ENCODE measurements around the gene LNX1. TPM values are rescaled to one million over a fixed set of nuclear protein-coding genes. Genes with fewer than 3 reads are reported as not detected.

The LNX1 gene
- polyA plus RNA-seq, 1 donor (not counting 4 experiments of a cell fraction or from before 2014, with no cell fraction given): 0.22 TPM

DNA sequence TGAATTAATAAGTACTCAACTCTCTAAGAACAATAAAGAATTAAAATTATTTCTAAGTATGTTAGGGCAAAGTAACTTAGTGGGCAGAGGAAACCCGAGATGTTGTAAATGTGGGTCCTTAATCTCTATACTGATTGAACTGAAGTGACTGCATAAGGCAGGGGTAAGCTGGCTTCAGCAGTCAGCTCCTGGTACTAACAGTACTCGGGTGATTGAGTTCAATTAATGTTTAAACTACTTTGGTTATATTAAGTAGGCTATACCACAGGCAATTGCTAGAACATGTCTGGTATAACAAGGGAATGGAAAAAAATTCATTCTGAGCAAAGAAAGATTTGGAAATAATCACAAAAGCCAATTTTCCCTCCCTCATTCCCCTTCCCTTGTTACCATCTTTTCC, 90.7 kb downstream of the LNX1 start:
- Histone ChIP-seq H3K4me2 (ENCODE audit: control insufficient read depth, extremely low read depth, insufficient read depth, low read depth, low read length) (no peak overlapping the region), H3K9me3 (ENCODE audit: control insufficient read depth, low read depth, low read length) (no peaks in the 10 kb centered on the region), H3K4me1 (ENCODE audit: control insufficient read depth, extremely low read depth, insufficient read depth, low read length) (no peaks in the 10 kb centered on the region), H3K27me3 (ENCODE audit: control insufficient read depth, extremely low read depth, insufficient read depth, low read length) (no peaks in the 10 kb centered on the region), H4K20me1 (ENCODE audit: control insufficient read depth, extremely low read depth, insufficient read depth, low read length) (no peaks in the 10 kb centered on the region), H3K9ac (ENCODE audit: control insufficient read depth, extremely low read depth, insufficient read depth, low read length) (no peak overlapping the region), H3K27ac (ENCODE audit: control insufficient read depth, insufficient read depth, low read length) (no peak overlapping the region), H3K4me3 (ENCODE audit: control insufficient read depth in 2 of 3, extremely low read depth in 1 of 3, insufficient read depth in 2 of 3, low read depth in 1 of 3, low read length in 3 of 3) (no peak overlapping the region), H3K36me3 (ENCODE audit: control insufficient read depth in 2 of 2, extremely low read depth in 1 of 2, insufficient read depth in 2 of 2, low read length in 2 of 2) (no peaks in the 10 kb centered on the region), H3K79me2 (ENCODE audit: control insufficient read depth, insufficient read depth, low read length) (no peaks in the 10 kb centered on the region), H2AFZ (ENCODE audit: control insufficient read depth, low read length) (no peak overlapping the region), H3K9me1 (ENCODE audit: control insufficient read depth, extremely low read depth, insufficient read depth, low read length) (no peaks in the 10 kb centered on the region)
- TF ChIP-seq, protein P1, sequence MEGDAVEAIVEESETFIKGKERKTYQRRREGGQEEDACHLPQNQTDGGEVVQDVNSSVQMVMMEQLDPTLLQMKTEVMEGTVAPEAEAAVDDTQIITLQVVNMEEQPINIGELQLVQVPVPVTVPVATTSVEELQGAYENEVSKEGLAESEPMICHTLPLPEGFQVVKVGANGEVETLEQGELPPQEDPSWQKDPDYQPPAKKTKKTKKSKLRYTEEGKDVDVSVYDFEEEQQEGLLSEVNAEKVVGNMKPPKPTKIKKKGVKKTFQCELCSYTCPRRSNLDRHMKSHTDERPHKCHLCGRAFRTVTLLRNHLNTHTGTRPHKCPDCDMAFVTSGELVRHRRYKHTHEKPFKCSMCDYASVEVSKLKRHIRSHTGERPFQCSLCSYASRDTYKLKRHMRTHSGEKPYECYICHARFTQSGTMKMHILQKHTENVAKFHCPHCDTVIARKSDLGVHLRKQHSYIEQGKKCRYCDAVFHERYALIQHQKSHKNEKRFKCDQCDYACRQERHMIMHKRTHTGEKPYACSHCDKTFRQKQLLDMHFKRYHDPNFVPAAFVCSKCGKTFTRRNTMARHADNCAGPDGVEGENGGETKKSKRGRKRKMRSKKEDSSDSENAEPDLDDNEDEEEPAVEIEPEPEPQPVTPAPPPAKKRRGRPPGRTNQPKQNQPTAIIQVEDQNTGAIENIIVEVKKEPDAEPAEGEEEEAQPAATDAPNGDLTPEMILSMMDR (optimal IDR thresholded peaks at IDR 0.05 in 1 of 3, IDR thresholded peaks at IDR 0.05 in 1 of 3, conservative IDR thresholded peaks at IDR 0.05 in 1 of 3; ENCODE audit: extremely low read depth in 1 of 3, insufficient read depth in 2 of 3, low read length in 3 of 3): no peak
- TF ChIP-seq EZH2 (IDR thresholded peaks at IDR 0.05; ENCODE audit: low read length): no peak
- DNase-seq (ENCODE audit: low read depth, low spot score): no peak
- dilution Hi-C loops (cut with MboI; ENCODE audit: extremely low pct_ligation_motif_present, low sequenced_read_pairs): no loop called here
- no peak for FAIRE-seq

DNA sequence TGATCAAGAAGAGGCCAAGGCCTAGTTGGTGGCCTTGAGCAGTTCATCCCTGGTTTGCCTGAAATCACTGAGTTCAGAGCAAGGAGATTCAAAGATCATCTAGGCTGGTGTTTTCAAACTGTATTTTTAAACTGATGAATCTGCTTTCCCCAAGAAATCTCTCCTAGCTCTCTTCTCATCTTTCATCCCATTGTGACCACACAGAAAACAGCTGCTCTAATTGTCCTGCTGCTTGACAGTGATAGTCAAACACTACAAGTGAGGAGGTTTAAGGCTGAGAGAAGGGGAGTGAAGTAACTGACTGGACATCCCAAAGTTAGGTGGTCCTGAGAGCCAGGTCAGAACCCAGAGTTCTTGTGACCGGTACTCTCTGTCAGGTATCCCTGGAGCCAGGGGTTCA, 91.5 kb downstream of the LNX1 start:
- FAIRE-seq (no peak), DNase-seq (ENCODE audit: low read depth, low spot score) (no peak)
- H3K4me2 ChIP-seq (ENCODE audit: control insufficient read depth, extremely low read depth, insufficient read depth, low read depth, low read length): no peak overlapping the region
- H2AFZ ChIP-seq (ENCODE audit: control insufficient read depth, low read length): no peak overlapping the region
- H4K20me1 ChIP-seq (ENCODE audit: control insufficient read depth, extremely low read depth, insufficient read depth, low read length): no peaks in the 10 kb centered on the region
- TF ChIP-seq, protein P1 (optimal IDR thresholded peaks at IDR 0.05 in 1 of 3, IDR thresholded peaks at IDR 0.05 in 1 of 3, conservative IDR thresholded peaks at IDR 0.05 in 1 of 3; ENCODE audit: extremely low read depth in 1 of 3, insufficient read depth in 2 of 3, low read length in 3 of 3): no peak
- no peak for TF ChIP-seq EZH2 (IDR thresholded peaks at IDR 0.05; ENCODE audit: low read length)
- dilution Hi-C loops (cut with MboI; ENCODE audit: extremely low pct_ligation_motif_present, low sequenced_read_pairs): no loop called here
- H3K27me3 ChIP-seq (ENCODE audit: control insufficient read depth, extremely low read depth, insufficient read depth, low read length): no peaks in the 10 kb centered on the region
- no peak overlapping the region for H3K9ac ChIP-seq (ENCODE audit: control insufficient read depth, extremely low read depth, insufficient read depth, low read length)
- no peaks in the 10 kb centered on the region for H3K36me3 ChIP-seq (ENCODE audit: control insufficient read depth in 2 of 2, extremely low read depth in 1 of 2, insufficient read depth in 2 of 2, low read length in 2 of 2)
- H3K4me3 ChIP-seq (ENCODE audit: control insufficient read depth in 2 of 3, extremely low read depth in 1 of 3, insufficient read depth in 2 of 3, low read depth in 1 of 3, low read length in 3 of 3): no peak overlapping the region
- H3K9me1 ChIP-seq (ENCODE audit: control insufficient read depth, extremely low read depth, insufficient read depth, low read length): no peaks in the 10 kb centered on the region
- H3K4me1 ChIP-seq (ENCODE audit: control insufficient read depth, extremely low read depth, insufficient read depth, low read length): no peaks in the 10 kb centered on the region
- no peaks in the 10 kb centered on the region for H3K9me3 ChIP-seq (ENCODE audit: control insufficient read depth, low read depth, low read length)
- H3K79me2 ChIP-seq (ENCODE audit: control insufficient read depth, insufficient read depth, low read length): no peaks in the 10 kb centered on the region
- no peak overlapping the region for H3K27ac ChIP-seq (ENCODE audit: control insufficient read depth, insufficient read depth, low read length)
